Measurements from ENCODE around the gene RAET1L. TPM values are rescaled to one million over a fixed set of nuclear protein-coding genes. Genes with fewer than 3 reads are reported as not detected.
"Not testable (repeated sequence)": the region's sequence is repeated elsewhere in the genome, so short reads cannot be mapped to it uniquely, and the experiment has no call there.

Gene RAET1L
- total and polyA plus RNA-seq, 4 donors, result not detected

GRCh38 chr6:150024646-150025155, 631 bp downstream of the RAET1L start:
- Histone ChIP-seq H3K4me1 (ENCODE audit: control insufficient read depth in 4 of 4, insufficient read depth in 4 of 4, low read length in 3 of 4) (peaks cover 0 to 9% (median 5%) of the 10 kb centered on the region in 4 donors), H3K9me3 (ENCODE audit: control insufficient read depth in 4 of 4, low read length in 3 of 4) (no peaks in the 10 kb centered on the region), H3K4me3 (ENCODE audit: low read depth in 1 of 3, low read length in 3 of 3) (no peak overlapping the region), H3K36me3 (ENCODE audit: control insufficient read depth in 4 of 4, insufficient read depth in 3 of 4, low read depth in 1 of 4, low read length in 3 of 4) (no peaks in the 10 kb centered on the region), H3K9ac (ENCODE audit: low read depth in 1 of 2, low read length in 2 of 2) (no peak overlapping the region), H3K27ac (ENCODE audit: low read depth in 1 of 2, low read length in 2 of 2) (no peak overlapping the region), H3K27me3 (ENCODE audit: control insufficient read depth in 4 of 4, insufficient read depth in 4 of 4, low read length in 3 of 4) (peaks cover 0 to 10% (median 2%) of the 10 kb centered on the region in 4 donors)
- DNase-seq (ENCODE audit: low spot score), result no peak
- TF ChIP-seq JUND (IDR thresholded peaks at IDR 0.05), result no peak
- TF ChIP-seq HNF4G (IDR thresholded peaks at IDR 0.05), result no peak
- no peak for TF ChIP-seq TAF1 (conservative IDR thresholded peaks at IDR 0.05)
- no peak for TF ChIP-seq CTCF (IDR thresholded peaks at IDR 0.05; ENCODE audit: low read depth, low read length, missing input control)
- 30% methylated on average over 11 of the region's 11 CpGs for WGBS

DNA sequence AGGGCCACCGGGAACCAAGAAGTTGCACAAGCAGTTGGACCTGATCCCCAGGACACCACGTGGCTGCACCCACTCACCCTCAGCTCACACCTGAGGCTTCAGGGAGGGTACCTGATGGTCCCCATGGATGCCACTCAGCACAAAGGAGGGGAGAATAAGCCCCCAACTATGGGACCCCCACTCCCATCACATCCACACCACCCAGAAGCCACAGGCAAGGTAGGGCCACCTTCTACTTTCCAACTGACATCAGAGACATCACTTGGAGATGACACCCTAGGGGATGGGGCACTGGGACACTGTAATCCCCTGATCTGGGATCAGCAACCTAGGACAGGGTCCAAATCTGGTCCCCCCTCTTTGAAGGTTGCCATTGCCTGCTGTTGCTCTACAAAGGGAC, 1.3 kb downstream of the RAET1L start:
- not testable (repeated sequence) for H3K9ac ChIP-seq (ENCODE audit: low read depth in 1 of 2, low read length in 2 of 2); DNase-seq (ENCODE audit: low spot score); H3K36me3 ChIP-seq (ENCODE audit: control insufficient read depth in 4 of 4, insufficient read depth in 3 of 4, low read depth in 1 of 4, low read length in 3 of 4); H3K4me1 ChIP-seq (ENCODE audit: control insufficient read depth in 4 of 4, insufficient read depth in 4 of 4, low read length in 3 of 4); H3K27ac ChIP-seq (ENCODE audit: low read depth in 1 of 2, low read length in 2 of 2); H3K4me3 ChIP-seq (ENCODE audit: low read depth in 1 of 3, low read length in 3 of 3); H3K9me3 ChIP-seq (ENCODE audit: control insufficient read depth in 4 of 4, low read length in 3 of 4)
- WGBS, result 62% methylated on average over 2 of the region's 2 CpGs
- H3K27me3 ChIP-seq (ENCODE audit: control insufficient read depth in 4 of 4, insufficient read depth in 4 of 4, low read length in 3 of 4), result peaks cover 0 to 10% (median 2%) of the 10 kb centered on the region in 4 donors

DNA sequence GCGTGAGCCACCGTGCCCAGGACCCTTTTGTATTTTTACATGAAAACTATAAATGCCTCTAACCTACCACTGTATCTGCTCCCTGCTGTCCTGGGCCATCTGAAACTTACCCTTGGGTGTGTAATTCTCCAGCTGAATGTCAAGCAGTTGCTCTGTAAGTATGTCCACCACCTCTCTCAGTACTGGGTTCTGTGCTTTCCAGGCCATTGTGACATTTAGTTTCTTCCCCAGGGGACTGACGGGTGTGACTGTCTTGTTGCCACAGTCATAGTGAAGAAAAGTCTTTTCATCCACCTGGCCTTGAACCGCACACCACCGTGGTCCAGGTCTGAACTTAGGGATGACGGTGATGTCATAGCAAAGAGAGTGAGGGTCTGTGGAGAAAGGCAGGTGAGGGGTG, 3.5 kb downstream of the RAET1L start:
- H3K4me1 ChIP-seq (ENCODE audit: control insufficient read depth in 4 of 4, insufficient read depth in 4 of 4, low read length in 3 of 4); H3K27me3 ChIP-seq (ENCODE audit: control insufficient read depth in 4 of 4, insufficient read depth in 4 of 4, low read length in 3 of 4); H3K9ac ChIP-seq (ENCODE audit: low read depth in 1 of 2, low read length in 2 of 2); H3K27ac ChIP-seq (ENCODE audit: low read depth in 1 of 2, low read length in 2 of 2); H3K36me3 ChIP-seq (ENCODE audit: control insufficient read depth in 4 of 4, insufficient read depth in 3 of 4, low read depth in 1 of 4, low read length in 3 of 4); H3K4me3 ChIP-seq (ENCODE audit: low read depth in 1 of 3, low read length in 3 of 3); H3K9me3 ChIP-seq (ENCODE audit: control insufficient read depth in 4 of 4, low read length in 3 of 4); DNase-seq (ENCODE audit: low spot score): not testable (repeated sequence)
- 85% methylated on average over 3 of the region's 6 CpGs for WGBS

DNA sequence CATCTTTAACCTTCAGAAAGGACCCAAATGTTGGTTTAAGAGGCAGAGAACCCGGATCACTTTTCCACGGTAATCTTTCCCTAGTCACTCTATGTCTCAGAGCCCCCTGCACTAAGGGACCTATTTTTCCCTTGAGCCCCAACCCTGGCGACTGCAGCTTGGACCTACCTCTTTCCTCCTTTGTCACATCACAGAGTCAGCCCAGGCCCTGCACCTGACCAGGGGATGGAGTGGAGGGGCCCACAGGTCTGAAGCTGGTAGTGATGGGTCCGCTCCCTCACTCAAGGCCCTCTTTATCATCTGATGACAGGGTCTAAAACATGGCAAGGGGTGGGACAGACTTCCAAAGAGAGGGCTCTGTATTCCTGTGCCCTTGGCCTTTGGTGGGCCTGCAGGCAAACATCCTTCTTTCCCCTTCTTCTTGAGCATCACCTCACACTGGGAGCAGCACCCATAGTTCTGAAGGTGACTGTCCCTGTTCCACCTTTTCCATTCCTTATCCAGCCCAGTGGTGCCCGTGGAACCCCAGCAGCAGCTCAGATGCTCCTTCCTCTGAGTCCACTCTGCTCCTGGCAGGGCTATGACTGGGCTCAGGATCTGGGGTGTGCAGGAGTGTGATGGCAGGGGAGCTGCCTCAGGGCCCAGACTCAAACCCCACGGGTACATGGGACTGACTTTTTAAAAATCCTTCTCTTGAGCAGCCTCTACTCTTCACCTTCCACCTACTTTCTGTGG, 6.3 kb downstream of the RAET1L start:
- 55% methylated on average over 6 of the region's 6 CpGs for WGBS
- DNase-seq (ENCODE audit: low spot score), result no peak
- Histone ChIP-seq H3K36me3 (ENCODE audit: control insufficient read depth in 4 of 4, insufficient read depth in 3 of 4, low read depth in 1 of 4, low read length in 3 of 4) (no peaks in the 10 kb centered on the region), H3K4me3 (ENCODE audit: low read depth in 1 of 3, low read length in 3 of 3) (no peak overlapping the region), H3K27me3 (ENCODE audit: control insufficient read depth in 4 of 4, insufficient read depth in 4 of 4, low read length in 3 of 4) (peaks cover 0 to 14% (median 4%) of the 10 kb centered on the region in 4 donors), H3K9ac (ENCODE audit: low read depth in 1 of 2, low read length in 2 of 2) (no peak overlapping the region), H3K4me1 (ENCODE audit: control insufficient read depth in 4 of 4, insufficient read depth in 4 of 4, low read length in 3 of 4) (peaks cover 0 to 3% (median 0%) of the 10 kb centered on the region in 4 donors), H3K27ac (ENCODE audit: low read depth in 1 of 2, low read length in 2 of 2) (no peak overlapping the region), H3K9me3 (ENCODE audit: control insufficient read depth in 4 of 4, low read length in 3 of 4) (no peaks in the 10 kb centered on the region)
- TF ChIP-seq RXRA (IDR thresholded peaks at IDR 0.05), result no peak
- no peak for TF ChIP-seq NR2F2 (IDR thresholded peaks at IDR 0.05)

- 2% methylated on average over 5 of the region's 5 CpGs for WGBS
- H3K4me1 ChIP-seq (ENCODE audit: control insufficient read depth in 4 of 4, insufficient read depth in 4 of 4, low read length in 3 of 4), result not testable (repeated sequence)
Observed at GRCh38 chr6:150017186-150017521, 8.2 kb downstream of the RAET1L start.

More at GRCh38 chr6:150017186-150017521, 8.2 kb downstream of the RAET1L start:
- not testable (repeated sequence) for H3K9me3 ChIP-seq (ENCODE audit: control insufficient read depth in 4 of 4, low read length in 3 of 4); DNase-seq (ENCODE audit: low spot score); H3K27ac ChIP-seq (ENCODE audit: low read depth in 1 of 2, low read length in 2 of 2); H3K9ac ChIP-seq (ENCODE audit: low read depth in 1 of 2, low read length in 2 of 2); H3K4me3 ChIP-seq (ENCODE audit: low read depth in 1 of 3, low read length in 3 of 3); H3K36me3 ChIP-seq (ENCODE audit: control insufficient read depth in 4 of 4, insufficient read depth in 3 of 4, low read depth in 1 of 4, low read length in 3 of 4)
- H3K27me3 ChIP-seq (ENCODE audit: control insufficient read depth in 4 of 4, insufficient read depth in 4 of 4, low read length in 3 of 4), result peaks cover 0 to 25% (median 8%) of the 10 kb centered on the region in 4 donors
- TF ChIP-seq RAD21 (IDR thresholded peaks at IDR 0.05), result peak in 1 of 2 donors; percentile 25
